Peyer's patch (tissue), 4 donors: Measurements from ENCODE around the gene ADAMTS12. TPM values are rescaled to one million over a fixed set of nuclear protein-coding genes. Genes with fewer than 3 reads are reported as not detected.

Experiments
- DNase-seq, 3 donors: peaks; one replicate each; pipeline ENCODE4 v3.0.0-alpha.2; 2017 to 2019
- H3K27ac ChIP-seq, 4 donors: fragments of 200-600 bp; sonication (generic); one replicate each; pipeline ENCODE4 v1.5.1; 2016 to 2019
- H3K27me3 ChIP-seq, 2 donors: fragments of 200-600 bp; sonication (generic); one replicate each; pipeline ENCODE4 v1.5.1; 2019
- H3K36me3 ChIP-seq, 3 donors: fragments of 200-600 bp; sonication (generic); one replicate each; pipeline ENCODE4 v1.5.1; 2016 to 2019
- H3K4me1 ChIP-seq, 4 donors: fragments of 200-600 bp; sonication (generic); one replicate each; pipeline ENCODE4 v1.5.1; 2016 to 2019
- H3K4me3 ChIP-seq, 4 donors: fragments of 200-600 bp; sonication (generic); 1 replicate in 3 of 4; 2 replicates in 1 of 4; pipeline ENCODE4 v1.5.1; 2016 to 2019; ENCODE audit warnings: mild to moderate bottlenecking in 1 of 4
- H3K9me3 ChIP-seq, 4 donors: fragments of 200-600 bp; sonication (generic); one replicate each; pipeline ENCODE4 v1.5.1; 2016 to 2019; ENCODE audit warnings: mild to moderate bottlenecking in 1 of 4
- CTCF ChIP-seq, 6 experiments: fragments of 450-650 bp in 4 of 6; fragments of 200-600 bp in 2 of 6; sonication (generic) in 1 of 6; IDR thresholded peaks; one replicate each; pipeline ENCODE4 v1.5.1; 2017 to 2019; ENCODE audit warnings: antibody characterized with exemption in 6 of 6, mild to moderate bottlenecking in 3 of 6, moderate library complexity in 1 of 6
- POLR2A ChIP-seq, 2 donors: fragments of 450-650 bp; IDR thresholded peaks; one replicate each; pipeline ENCODE4 v1.5.1; 2017; ENCODE audit warnings: antibody characterized with exemption in 2 of 2, mild to moderate bottlenecking in 2 of 2, moderate library complexity in 2 of 2
- total RNA-seq, 4 donors: library from RNA; depleted of rRNA; stranded (reverse); fragments of >200 nt; gene quantifications; one replicate each; pipeline ENCODE4 v1.1.0, GENCODE V29; 2016

Gene ADAMTS12
- total RNA-seq, 4 donors from 2014 or later, result 0.53 to 11.6 (median 1.3) TPM

DNA sequence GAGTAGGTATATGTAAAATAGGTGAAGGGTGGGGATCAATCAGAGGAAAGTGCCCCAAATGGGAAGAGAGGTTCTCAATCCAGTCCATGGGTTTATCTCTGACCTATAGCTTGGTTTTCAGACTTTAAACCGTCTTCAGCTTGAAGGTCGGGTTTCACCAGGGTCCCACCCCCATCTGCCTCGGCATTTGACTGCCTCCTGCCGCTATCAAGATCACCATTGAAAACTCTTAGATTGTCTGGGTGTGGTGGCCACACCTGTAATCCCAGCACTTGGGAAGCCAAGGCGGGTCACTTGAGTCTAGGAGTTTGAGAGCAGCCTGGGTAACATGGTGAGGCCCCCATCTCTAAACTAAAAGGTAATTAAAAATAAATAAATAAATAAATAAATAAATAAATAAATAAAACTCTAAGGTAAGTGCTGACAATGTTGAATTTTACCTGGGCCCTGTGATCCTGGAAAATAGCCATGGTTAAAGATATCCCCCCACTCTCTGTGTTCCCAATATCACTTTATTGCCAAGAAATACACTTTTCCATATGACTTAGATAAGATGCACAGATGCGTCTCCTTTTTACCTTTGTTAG lies 402.2 kb downstream of the ADAMTS12 start:
- Histone ChIP-seq H3K36me3 (no peaks in the 10 kb centered on the region), H3K27ac (no peak overlapping the region), H3K4me1 (no peaks in the 10 kb centered on the region), H3K27me3 (no peaks in the 10 kb centered on the region), H3K4me3 (no peak overlapping the region), H3K9me3 (no peaks in the 10 kb centered on the region)
- DNase-seq, result no peak
- no peak for TF ChIP-seq CTCF (IDR thresholded peaks at IDR 0.05)
- TF ChIP-seq POLR2A (IDR thresholded peaks at IDR 0.05), result no peak

DNA sequence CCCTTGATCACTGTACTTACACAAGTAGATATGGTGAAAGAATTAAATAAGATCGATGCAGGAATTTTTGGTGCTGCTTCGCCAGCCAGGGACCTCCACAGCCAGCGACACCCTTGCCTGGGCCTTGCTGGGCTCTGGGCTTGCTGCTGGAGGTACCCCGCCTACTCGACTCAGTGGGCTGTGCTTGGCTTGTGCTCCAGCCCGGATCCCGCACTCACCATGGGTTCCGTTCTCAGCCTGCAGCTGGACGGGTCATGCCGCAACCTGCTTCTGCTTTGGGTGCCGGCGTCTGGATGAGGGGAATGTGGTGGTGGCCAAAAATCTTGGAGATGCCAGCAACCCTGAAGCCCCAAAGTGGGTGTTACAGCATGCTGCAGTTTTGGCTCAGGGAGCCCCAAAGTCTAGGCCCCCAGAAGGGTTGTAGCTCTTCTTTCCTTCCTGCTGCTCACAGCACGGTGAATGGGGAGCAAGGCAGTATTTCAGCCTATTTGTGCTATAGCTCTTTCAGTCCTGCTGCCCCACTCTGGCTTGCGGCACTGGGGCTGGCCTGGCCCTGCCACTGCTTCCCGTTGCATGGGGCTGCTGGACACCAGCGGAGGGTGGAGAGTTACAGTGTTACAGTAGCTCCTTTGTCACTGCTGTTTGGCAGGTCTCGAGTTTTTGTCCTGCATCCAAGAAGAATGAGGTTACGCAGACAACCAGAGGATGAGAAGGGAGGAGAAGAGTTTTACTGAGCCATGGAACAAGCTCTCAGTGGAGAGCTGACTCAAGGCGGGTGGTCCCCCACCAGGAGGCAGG lies 403.0 kb downstream of the ADAMTS12 start:
- no peak for DNase-seq
- Histone ChIP-seq H3K9me3 (no peaks in the 10 kb centered on the region), H3K27ac (no peak overlapping the region), H3K4me3 (no peak overlapping the region), H3K36me3 (no peaks in the 10 kb centered on the region), H3K27me3 (no peaks in the 10 kb centered on the region), H3K4me1 (no peaks in the 10 kb centered on the region)
- no peak for TF ChIP-seq POLR2A (IDR thresholded peaks at IDR 0.05)
- TF ChIP-seq CTCF (IDR thresholded peaks at IDR 0.05), result no peak

- Histone ChIP-seq H3K4me1 (no peaks in the 10 kb centered on the region), H3K27me3 (no peaks in the 10 kb centered on the region), H3K9me3 (no peaks in the 10 kb centered on the region), H3K36me3 (no peaks in the 10 kb centered on the region), H3K27ac (no peak overlapping the region), H3K4me3 (no peak overlapping the region)
- no peak for TF ChIP-seq POLR2A (IDR thresholded peaks at IDR 0.05)
- no peak for TF ChIP-seq CTCF (IDR thresholded peaks at IDR 0.05)
- no peak for DNase-seq
Measured at GRCh38 chr5:33487236-33487635, 404.6 kb downstream of the ADAMTS12 start.

DNA sequence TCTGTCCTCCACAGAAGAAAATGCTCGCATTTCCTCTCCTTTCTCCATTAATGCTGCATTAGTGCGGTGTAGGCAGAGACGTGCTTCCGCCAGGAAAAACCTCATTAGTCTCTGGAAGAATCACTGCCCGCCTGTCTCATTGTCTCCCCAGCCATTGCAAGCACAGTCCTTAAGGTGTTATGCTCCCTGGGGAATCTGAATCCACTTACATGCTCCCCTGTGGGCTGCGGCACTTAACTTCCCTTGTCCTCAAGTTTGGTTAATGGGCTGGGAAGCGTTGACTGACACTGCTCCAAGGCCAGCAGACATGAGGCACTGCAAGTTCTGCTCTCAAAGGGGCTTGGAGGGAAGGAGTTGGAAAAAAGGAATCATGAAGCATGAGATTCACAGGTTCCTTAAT lies 409.5 kb downstream of the ADAMTS12 start:
- Histone ChIP-seq H3K27me3 (no peaks in the 10 kb centered on the region), H3K36me3 (peaks cover 0 to 9% (median 0%) of the 10 kb centered on the region in 3 donors), H3K9me3 (no peaks in the 10 kb centered on the region), H3K4me3 (no peak overlapping the region), H3K27ac (no peak overlapping the region), H3K4me1 (no peaks in the 10 kb centered on the region)
- TF ChIP-seq CTCF (IDR thresholded peaks at IDR 0.05) (no peak), POLR2A (IDR thresholded peaks at IDR 0.05) (no peak)
- no peak for DNase-seq

- Histone ChIP-seq H3K4me1 (no peaks in the 10 kb centered on the region), H3K4me3 (no peak overlapping the region), H3K27ac (no peak overlapping the region), H3K36me3 (peaks cover 0 to 14% (median 0%) of the 10 kb centered on the region in 3 donors), H3K9me3 (no peaks in the 10 kb centered on the region), H3K27me3 (no peaks in the 10 kb centered on the region)
- TF ChIP-seq POLR2A (IDR thresholded peaks at IDR 0.05), result no peak
- no peak for TF ChIP-seq CTCF (IDR thresholded peaks at IDR 0.05)
- no peak for DNase-seq
Measured at GRCh38 chr5:33480876-33481275, 410.9 kb downstream of the ADAMTS12 start.
